DMS 273 treated with DMSO at 0.1 percent for 48 hours (cell line): ENCODE results near the gene PLSCR5.
A peak's percentile ranks its signal among the peaks of the same experiment; 100 is the strongest.

Source experiments
- DNase-seq: peaks from one replicate; lab custom pipeline; 2025; lab: John Stamatoyannopoulos, UW

PLSCR5 gene

DNA sequence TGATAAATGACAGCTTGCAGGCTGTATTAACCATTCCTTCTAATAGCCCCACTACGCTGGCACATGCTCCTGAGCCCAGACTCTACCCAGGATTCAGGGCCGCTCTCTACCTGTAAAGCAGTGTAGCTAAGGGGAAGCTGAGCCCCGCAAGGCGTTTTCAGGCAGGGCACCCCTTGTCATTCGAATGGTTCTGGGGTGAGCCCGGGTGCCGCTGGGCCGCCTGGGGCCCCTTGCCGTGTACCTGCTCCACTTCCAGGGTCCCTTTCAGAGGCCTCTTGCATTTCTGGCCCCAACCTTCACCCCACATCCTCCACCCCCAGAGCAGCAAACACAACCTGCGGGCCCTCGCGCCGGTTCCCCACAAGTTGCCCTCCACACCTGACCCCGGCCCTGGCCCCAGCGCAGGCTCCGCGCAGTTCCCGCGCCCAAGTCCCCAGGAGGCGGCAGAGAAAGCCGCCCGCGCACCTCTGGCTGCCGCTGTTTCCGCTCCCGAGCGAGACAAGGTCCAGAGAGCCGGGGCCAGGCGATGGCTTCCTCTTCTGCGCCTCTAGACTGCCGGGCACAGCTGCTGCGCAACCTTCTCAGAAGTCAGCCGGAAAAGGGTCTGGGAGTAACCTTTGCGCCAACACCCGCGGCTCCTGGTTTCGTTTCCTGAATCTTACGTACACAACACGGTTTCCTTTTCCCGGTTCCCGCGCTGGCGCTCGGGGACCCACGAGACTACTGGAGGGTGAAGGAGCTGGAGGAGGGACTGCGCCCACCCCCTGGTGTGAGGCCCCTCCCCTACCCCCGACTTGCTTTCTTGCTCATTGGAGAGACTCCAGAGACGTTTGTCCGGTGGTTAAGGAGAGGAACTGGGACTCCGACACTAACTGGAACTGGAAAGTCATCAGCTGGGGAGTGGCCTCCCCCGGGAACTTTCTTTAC, 60.9 kb downstream of the PLSCR5 start, which contains the start of gene PLSCR1:
Gene PLSCR1, minus strand, starts transcription at position 606 of the 927 bp plus-strand sequence. CDS start 8,055 bp downstream, outside the sequence.
- peak; percentile 89 for DNase-seq

DNA sequence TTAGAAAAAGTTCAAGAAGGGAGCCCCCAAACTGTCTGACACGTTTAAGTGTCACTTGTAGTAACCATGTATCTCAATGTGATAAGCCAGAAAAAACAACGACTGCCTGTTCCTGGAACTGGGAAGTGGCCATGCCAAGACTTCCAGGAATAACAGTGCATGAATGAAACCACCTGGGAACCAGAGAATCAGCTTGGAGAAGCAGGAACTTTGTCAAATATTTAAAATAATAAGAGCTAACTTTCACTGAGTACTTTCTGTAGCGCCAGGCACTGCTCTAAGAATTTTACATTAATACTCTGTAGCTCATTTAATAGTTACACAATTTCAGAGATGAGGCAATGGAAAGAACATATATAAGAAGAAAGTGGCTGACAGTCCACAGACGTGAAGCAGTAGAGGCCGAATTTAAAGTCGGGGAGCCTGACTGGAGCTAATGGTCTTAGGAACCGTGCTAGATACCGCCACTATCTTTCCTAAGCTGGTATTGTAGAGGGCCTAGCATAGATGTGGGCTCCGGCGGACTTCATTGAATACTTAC, 61.6 kb downstream of the PLSCR5 start:
- DNase-seq = no peak

DNA sequence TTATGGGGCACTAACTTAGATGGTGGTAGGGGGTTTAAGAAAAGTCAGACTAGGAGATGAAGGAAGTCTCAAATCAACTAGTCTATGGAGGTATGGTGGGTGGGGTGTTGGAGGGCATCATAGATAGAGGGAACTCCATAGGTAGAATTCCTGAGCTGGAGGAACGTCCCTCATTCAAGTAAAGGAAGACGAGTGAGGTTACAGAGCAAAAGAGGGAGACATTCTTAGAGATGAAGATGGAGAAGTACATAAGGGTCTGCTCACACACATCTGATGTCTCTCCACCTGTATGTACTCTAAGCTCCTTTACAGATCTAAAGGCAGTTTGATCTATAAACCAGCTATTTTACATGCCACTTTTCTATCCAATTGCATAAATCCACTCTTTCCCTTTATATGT, 62.2 kb downstream of the PLSCR5 start:
- DNase-seq = no peak

DNA sequence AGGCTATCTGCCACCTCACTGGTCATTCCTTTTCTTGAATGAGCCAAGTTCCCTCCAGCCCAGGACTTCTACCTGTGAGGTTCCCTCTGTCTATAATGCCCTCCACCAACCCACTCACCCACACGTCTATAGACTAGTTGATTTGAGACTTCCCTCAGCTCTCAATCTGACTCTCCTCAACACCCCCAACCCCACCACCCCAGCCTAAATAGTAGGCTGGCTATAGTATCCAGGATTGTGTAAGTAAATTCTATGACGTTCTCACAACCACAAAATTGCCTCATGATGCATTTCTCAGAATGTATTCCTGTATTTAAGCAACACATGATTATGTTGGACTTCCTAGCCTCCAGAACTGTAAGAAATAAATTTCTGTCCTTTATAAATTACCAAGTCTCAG, 63.0 kb downstream of the PLSCR5 start:
- DNase-seq = no peak

DNA sequence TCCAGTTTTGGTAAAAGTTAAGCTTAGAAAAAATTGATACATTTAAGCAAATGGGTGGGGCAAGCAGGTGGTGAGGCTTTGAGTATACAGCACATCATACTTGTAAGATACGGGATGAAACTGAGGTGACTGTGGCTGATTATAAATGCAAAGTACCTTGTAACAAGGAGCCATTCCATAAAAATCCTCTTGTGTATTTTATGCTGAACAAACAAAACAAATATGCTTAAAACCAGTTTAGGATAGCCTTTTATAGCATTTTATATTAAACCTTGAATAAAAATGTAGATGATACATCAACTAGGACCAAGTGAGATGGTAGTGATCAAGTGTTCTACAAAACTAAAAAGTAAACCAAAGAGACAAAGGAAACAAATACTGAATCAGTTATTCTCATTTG, 64.2 kb downstream of the PLSCR5 start:
- DNase-seq = no peak

DNA sequence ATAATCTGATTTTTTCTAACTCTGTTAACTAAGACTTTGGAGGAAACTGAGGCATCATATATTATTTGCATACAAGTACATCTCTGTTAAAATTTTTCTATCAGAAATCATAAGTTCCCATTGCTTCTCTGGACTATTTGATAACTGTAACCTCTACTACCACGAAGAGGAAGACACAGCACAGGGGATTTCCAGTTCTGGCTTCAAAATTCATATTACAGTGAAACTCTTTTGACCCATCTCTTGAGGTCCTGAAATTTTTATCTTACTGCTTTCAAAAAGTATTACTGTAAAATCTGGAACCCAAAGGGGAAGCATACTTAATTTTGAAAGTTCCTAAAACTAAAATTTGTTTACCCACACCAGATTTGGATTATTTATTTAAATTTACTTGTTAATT, 64.9 kb downstream of the PLSCR5 start:
- DNase-seq = no peak

DNA sequence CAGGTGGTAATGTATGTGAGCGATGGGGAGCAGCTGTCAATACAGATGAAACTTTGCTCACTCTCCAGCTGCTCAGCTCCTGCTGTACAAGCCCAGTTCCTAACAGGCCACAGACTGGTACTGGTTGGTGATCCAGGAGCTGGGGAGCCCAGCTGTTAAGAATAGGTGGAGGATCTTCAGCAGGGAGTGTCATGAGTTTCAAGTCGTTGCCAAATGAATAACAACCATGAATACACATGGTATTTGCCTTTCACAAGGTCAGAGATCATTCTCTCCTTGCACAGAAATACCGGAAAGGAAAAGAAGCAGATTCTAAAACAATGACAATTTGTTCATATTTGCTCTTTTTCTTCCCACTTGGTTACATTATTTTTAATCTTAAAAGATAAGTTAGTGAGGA, 65.8 kb downstream of the PLSCR5 start:
- DNase-seq = no peak

DNA sequence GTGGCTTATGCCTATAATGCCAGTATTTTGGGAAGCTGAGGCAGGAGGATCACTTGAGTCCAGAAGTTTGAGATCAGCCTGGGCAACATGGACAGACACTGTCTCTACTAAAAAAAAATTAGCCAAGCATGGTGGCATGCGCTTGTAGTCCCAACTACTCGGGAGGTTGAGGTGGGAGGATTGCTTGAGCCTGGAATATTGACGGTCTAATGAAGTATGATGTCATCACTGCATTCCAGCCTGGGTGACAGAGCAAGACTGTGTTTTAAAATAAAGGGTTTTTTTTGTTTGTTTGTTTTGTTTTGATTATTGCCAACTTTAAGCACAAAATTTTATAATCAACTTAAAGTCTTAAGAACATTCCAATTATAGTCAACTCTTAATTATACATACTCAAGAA, 67.5 kb downstream of the PLSCR5 start:
- no peak for DNase-seq

DNA sequence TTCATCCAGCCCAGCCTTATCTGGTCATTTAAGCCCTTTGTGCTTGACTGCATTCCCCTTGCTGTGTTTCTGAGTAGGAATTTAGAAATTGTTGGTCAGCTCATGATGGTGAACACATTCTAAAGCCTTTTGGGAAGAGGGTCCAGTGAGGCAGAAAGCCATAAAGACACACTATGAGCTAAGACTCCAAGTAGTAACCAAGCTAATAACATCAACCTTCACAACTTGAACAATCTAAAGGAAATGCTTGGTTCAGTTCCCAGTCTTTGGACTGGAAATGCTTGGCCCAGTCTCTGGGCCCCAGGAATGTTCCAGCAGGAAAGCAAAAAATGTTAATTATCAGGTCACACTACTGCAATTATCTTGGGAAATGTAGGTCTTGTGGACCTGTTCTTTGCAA, 68.5 kb downstream of the PLSCR5 start:
- no peak for DNase-seq
